WERI-Rb-1 (cell line): ENCODE results near the gene RHBDF2.
A peak's percentile ranks its signal among the peaks of the same experiment; 100 is the strongest.

Source experiments
- DNase-seq: peaks from one replicate; pipeline ENCODE4 v3.0.0-alpha.2; 2020
- H3K27ac ChIP-seq: fragments of 250-450 bp; sonication (Bioruptor Pico); 2 replicates; pipeline ENCODE4 v1.5.1; 2020; ENCODE audit warnings: mild to moderate bottlenecking, moderate library complexity
- H3K27me3 ChIP-seq: fragments of 250-450 bp; sonication (Bioruptor Pico); 2 replicates; pipeline ENCODE4 v1.5.1; 2021; ENCODE audit warnings: mild to moderate bottlenecking, low read depth, moderate library complexity; ENCODE audit not compliant: insufficient read depth, severe bottlenecking
- H3K36me3 ChIP-seq: fragments of 250-450 bp; sonication (Bioruptor Pico); 2 replicates; pipeline ENCODE4 v1.5.1; 2020; ENCODE audit warnings: mild to moderate bottlenecking, moderate library complexity
- H3K4me3 ChIP-seq: 2 replicates; pipeline ENCODE4 v1.5.1; 2011; ENCODE audit warnings: low read depth, mild to moderate bottlenecking, control low read depth, low read length
- H3K9me3 ChIP-seq: fragments of 250-450 bp; sonication (Bioruptor Pico); 2 replicates; pipeline ENCODE4 v1.5.1; 2021; ENCODE audit warnings: mild to moderate bottlenecking, moderate library complexity; ENCODE audit not compliant: severe bottlenecking
- CTCF ChIP-seq: IDR thresholded peaks from 2 replicates; pipeline ENCODE4 v1.5.1; 2011; ENCODE audit warnings: low read depth, mild to moderate bottlenecking, control low read depth, inconsistent platforms, low read length

Gene RHBDF2

DNA sequence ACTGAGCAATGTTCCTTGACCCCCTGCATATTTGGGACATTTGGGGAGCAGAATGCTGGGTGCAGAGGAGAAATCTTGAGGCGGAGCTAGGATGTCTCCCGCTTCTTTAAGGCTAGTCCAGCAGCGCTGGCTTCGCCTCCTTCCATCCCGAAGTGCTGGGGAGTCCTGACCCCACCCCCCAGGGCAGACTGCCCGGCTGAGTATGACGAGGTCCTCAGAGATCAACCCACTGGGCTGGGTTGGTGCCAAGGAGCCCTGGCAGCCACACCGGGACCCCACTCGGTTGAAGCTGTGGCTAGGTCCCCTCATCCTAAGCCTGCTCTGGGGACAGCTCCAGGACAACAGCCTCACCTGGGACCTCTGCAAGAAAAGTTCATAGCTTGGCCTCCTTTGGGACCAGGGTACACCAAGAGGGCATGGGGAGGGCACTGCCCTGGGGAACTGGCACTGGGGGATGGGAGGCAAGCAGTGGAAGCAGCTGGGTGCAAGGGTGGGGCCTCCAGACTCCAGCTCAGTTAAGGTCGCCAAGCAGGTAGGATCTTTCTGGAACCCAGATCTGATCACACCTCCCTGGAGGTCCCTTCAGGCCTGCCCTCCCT is 11.0 kb downstream of the RHBDF2 start:
- Histone ChIP-seq H3K27ac (no peak overlapping the region), H3K36me3 (no peaks in the 10 kb centered on the region), H3K4me3 (no peak overlapping the region), H3K9me3 (no peaks in the 10 kb centered on the region), H3K27me3 (no peaks in the 10 kb centered on the region)
- no peak for DNase-seq
- no peak for TF ChIP-seq CTCF

GRCh38 chr17:76487451-76488192 is 13.6 kb downstream of the RHBDF2 start:
- DNase-seq = no peak
- Histone ChIP-seq H3K27ac (no peak overlapping the region), H3K27me3 (no peaks in the 10 kb centered on the region), H3K36me3 (no peaks in the 10 kb centered on the region), H3K9me3 (no peaks in the 10 kb centered on the region), H3K4me3 (no peak overlapping the region)
- no peak for TF ChIP-seq CTCF

- no peak for DNase-seq
- H3K27ac ChIP-seq = peak overlapping the region; percentile 35; the same call in 1 of the 2 replicates
- no peak for TF ChIP-seq CTCF
These were observed 15.7 kb downstream of the RHBDF2 start for GRCh38 chr17:76485569-76485968.

GRCh38 chr17:76484228-76484725 is 16.9 kb downstream of the RHBDF2 start:
- Histone ChIP-seq H3K36me3 (no peaks in the 10 kb centered on the region), H3K27ac (no peak overlapping the region), H3K27me3 (no peaks in the 10 kb centered on the region), H3K4me3 (no peak overlapping the region), H3K9me3 (no peaks in the 10 kb centered on the region)
- TF ChIP-seq CTCF = no peak
- no peak for DNase-seq

More at GRCh38 chr17:76485569-76485968, 15.7 kb downstream of the RHBDF2 start:
- H3K9me3 ChIP-seq = no peaks in the 10 kb centered on the region
- no peaks in the 10 kb centered on the region for H3K36me3 ChIP-seq
- no peaks in the 10 kb centered on the region for H3K27me3 ChIP-seq
- no peak overlapping the region for H3K4me3 ChIP-seq

DNA sequence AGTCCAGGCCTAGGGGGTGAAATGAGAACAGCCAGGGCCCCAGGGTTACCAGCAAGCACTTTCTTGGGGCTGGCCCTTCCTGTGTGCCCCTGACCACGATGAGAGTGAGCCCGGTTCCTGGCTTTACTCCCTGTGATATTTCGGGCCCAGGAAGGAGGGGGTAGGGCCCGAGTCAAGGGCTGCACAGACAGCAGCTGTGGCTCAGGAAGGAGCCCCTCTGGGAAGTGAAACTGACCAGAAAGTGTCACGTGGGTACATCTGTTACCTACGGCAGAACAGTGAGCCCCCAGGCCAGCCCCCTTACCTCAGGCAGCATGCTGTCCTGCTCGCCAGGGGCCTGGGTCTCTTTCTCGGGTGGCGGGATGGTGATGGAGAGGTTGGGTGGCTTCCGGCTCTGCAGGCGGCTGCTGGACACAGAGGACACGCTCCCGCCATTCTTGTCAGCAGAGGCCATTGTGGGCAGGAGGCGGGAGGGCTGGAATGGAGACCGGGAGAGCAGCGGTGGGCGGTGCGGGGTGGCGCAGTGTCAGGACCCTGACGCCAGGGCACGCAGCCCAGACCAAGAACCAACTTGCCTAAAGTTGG is 20.1 kb downstream of the RHBDF2 start:
- no peak for DNase-seq
- H3K27me3 ChIP-seq = no peaks in the 10 kb centered on the region
- no peaks in the 10 kb centered on the region for H3K36me3 ChIP-seq
- no peaks in the 10 kb centered on the region for H3K9me3 ChIP-seq
- no peak overlapping the region; the same call in 1 of the 2 replicates for H3K27ac ChIP-seq
- TF ChIP-seq CTCF = no peak
- H3K4me3 ChIP-seq = no peak overlapping the region
